HG02763 (cell line): ENCODE results near the gene RIMS4.
"Not testable (repeated sequence)": the region's sequence is repeated elsewhere in the genome, so short reads cannot be mapped to it uniquely, and the experiment has no call there.

Experiments used
- ATAC-seq: cut with Tn5 transposase; IDR thresholded peaks from one replicate; pipeline ENCODE4 v1.9.1; 2021; ENCODE audit warnings: mild to moderate bottlenecking, moderate library complexity; ENCODE audit not compliant: unreplicated experiment

RIMS4 gene

DNA sequence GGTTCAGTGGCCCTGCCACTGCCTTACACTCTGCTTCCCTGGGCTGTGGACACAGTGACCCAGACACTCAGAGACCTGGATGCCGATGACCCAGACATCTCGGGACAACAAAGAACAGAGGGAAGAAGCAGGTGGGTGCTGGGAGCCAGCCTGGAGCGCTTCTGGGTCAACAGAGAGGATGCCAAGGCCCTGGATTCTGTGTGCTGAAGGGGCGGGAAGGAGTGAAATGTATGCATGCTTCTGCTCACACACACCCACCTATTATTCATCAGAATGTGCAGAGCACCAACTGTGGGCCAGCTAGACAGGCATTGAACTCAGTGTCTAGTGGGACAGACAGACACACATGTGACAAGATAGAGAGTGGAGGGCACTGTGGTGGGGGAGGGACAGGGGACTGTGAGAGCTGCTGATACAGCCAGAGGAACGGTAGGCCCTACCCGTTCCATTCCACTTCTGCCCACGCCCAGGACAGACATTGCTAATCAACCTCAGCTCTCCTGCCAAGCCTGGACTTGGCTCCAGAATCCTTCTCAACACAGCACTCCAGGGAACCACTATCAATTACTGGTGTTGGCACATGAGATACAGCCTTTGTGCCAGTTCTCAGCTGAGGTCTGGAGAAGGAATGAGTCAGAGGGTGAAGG lies 44.5 kb downstream of the RIMS4 start:
- no peak for ATAC-seq

DNA sequence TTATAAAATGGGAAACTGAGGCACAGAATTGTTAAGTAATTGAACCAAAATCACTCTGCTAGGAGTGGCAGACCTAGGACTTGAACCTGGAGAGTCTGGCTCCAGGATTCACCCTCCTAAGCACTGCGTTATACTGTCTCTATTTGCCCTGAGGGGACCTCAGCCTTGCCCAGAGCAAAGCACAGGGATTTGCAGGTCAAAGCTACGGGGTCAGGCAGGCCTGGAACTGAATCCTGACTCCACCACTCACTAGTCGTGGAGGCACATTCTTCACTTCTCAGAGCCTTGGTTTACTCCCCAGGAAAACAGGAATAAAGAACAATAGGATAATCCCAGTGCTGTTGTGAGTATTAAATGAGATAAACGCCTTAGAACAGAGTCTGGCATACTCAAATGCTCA lies 45.3 kb downstream of the RIMS4 start:
- no peak for ATAC-seq

DNA sequence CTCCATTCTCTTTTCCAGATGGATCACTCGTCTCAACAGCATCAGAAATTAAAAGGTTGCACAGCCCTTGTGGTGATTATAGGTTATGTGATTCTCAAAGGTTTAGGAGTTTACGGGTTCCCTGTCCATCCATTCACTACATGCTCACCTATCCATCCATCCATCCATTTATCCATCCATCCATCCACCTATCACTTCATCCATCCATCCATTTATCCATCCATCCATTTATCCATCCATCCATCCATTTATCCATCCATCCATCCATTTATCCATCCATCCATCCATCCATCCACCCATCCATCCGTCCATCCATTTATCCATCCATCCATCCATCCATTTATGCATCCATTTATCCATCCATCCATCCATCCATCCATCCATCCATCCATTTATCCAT lies 46.5 kb downstream of the RIMS4 start:
- not testable (repeated sequence) for ATAC-seq

DNA sequence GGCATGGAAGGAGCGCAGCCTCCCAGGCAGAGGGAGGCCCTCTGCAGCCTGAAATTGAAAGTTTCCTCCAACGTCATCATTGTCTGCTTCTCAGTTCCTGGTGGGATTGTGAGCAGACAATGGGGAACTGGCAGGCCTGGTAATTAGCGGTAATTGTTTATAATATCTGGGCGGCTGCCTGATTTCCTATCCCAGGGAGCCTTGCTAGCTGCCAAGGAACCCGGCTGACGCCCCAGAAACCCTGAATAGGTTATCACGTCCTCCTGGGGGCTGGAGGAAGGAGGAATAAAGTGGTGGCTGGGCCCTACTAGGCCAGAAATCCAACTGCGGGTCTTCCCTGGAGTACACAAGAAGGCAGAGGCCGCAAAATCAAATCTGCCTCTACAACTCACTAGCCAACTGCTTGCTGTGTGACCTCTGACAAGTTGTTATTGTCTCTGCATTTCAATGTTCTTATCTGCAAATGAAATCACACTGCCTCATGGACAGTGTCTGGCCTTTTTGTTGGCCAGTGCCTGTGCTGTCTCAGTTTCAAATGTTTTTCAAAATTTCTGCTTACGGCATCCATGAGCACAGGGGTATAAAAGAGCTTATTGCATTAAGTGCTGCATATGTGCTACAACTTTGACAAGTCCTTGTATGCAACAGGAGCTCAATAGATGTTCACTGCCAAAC lies 47.7 kb downstream of the RIMS4 start:
- ATAC-seq: no peak

DNA sequence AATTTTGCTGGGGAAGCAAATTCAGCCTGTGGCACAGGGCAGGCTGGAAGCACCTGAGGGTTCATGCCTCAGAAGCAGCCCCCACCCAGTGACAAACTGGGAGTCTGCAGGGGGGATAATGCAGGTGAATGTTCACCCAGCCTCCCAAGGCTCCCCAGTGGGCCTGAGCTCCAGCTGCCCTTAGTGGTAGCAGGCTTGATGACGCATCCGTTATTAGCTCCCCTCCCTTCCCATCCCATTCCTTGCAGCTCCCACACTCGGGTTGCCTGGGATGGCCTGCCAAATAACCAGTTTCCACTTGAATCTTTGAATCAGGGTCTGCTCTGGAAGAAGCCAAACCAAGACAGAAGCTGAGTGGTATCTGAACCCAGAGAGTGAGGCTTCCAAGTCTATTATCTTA lies 48.9 kb downstream of the RIMS4 start:
- no peak for ATAC-seq

DNA sequence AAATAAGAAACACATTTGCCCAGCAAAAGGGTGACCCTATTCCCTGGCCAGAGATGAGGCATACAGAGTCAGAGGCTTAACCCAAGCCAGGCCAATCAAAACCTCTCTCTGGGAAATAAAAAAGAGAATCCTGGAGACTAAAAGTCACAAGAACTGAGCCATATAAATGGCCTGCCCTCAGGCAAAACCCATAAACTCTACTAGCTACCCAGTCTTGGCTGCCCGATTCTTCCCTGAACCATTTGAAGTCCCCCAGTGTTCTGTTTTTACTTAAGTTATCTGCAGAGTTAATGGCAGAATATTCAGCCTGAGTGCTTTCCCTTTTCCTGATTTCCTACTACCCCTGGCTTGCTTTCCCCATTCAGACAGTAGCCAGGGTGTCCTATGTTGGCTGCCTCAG lies 50.8 kb downstream of the RIMS4 start:
- no peak for ATAC-seq

DNA sequence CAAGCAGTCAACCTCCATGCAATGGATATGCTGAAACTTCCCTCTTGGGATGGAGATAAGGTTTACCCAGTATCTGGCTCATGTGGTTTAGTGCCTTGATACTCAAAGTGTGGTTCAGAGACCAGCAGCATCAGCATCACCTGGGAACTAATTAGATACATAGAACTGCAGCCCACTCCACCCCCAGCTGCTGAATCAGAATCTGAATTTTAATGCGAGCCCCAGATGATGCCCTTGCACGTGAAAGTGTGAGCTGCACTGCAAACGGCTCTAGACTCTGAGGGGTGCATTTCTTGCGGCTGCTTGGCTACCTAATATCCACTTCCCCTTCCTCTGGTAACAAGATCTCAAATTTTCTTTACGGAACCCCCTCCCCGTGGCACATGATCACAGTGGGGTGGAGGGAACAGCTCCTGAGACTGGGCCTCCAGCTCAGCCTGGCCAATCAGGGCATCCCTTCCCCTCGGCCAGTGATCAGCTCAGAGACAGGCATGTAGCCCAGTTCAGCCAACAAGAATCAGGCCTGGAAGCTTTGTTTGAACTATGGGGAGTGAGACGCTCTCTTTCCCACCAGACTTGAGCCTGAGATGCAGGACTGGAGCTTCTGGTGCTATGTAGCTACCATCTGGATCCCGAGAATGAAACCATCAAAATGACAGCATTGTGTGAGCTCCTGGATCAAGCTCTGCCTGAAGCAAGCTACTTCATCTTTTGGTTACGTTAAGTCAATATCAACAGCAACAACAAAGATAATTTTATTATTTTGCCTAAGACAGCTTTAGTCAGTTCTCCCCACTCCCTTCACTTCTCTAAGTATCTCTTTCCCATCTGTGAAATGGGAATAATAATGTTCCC lies 51.9 kb downstream of the RIMS4 start:
- ATAC-seq: no peak

DNA sequence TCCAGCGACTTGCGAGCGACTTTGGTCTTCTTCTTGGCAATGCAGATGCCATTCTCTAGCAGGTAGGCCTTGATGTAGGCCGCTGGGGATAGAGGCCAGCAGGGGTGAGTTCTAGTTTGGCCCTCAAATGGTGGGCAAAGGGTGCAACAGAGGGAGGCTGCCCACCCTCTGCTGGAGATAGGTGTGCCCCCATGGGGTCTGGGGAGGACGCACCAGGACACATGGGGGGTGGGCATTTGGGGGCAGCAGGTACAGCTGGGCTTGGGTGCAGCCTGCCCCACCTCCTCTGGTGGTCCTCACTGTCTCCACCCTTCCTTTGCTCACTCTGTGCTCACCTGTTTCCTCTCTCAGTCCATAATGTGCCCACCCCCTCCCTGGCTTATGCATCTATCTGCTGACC lies 53.4 kb downstream of the RIMS4 start:
- no peak for ATAC-seq

DNA sequence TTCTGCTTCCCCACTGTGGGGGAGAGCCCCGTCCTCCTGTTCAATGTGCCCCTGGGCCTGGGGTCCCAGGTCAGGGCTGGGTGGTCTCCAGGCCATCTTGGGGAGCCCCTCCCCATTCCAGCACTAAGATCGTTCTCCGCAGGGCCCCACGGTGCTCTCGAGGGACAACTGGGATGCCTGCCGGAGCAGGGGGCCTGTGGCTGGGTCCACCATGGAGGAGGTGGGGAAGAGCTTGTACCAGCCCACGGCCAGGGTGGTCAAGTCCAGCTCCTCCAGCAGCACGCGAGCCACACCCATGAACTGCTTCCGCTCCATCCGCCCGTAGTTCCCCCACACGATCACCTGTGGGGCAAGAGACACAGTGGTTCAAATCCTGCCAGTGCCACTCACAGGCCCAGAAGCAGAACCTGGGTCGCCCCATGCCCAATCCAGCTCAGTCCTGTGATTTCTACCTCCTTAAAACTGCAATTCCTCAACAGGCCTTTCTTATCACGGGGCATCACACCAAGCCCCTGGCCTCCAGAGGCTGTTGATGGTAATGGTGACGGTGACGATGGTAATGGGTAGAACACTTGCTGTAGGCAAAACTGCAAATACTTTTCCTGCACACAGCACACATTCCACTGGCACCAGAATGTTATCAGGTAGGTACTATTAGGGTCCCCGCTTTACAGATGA lies 54.2 kb downstream of the RIMS4 start:
- no peak for ATAC-seq

DNA sequence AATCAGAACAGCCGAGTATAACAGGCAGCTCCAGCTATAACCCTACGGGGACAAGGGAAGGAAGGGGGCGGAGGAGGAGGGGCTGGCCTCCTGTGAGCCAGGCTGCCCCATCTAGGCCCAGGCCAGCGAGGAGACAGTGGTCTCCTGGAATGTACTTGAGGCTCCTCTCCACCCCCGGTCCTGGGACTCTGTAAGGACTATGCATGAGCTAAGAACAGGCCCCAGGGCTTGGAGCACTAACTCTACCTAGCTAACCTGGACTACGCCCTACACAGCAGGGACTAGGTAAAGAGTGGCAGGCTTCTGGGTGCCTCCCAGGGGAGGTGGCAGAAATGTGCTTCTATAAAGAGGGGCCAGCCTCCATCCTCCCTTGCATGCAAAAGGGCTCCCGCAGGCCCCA lies 55.8 kb downstream of the RIMS4 start:
- ATAC-seq: no peak

DNA sequence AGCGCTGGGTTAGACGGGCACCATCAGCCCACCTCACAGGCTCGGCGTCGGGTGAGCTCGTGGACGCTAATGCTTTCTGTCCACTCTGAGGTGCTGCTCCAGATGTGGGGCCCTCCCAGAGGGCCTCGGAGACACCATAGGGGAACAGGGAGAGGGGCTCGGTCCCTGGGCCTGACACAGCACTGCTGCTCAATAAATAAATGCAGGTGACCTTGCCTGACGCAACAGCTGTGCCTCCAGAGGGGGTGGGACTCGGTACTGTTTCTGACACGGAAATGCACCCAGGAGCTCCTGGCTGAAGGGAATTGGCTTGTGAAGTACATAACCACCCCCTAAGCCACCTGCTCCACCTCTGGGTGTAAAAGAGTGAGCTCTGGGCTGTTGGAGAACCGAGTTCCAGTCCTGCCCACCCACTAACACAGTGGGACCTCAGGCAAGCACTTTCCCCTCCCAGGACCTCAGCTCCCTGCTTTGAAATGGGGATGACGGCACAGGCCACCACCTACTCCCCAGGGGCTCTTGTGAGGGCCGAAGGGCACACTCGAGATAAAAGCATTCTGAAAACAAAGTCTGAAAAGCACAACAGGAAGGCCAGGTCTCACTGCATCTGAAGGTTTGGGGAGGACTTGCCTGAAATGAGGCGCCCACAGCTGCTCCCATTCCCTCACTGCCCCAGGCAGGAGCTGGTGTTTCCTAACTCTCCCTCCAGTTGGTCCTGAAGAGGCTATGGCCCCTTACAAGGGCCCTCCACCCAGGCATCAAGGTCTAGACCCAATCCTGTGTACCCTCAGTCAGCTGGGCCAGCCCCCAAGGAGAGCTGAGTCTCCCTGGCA lies 58.0 kb downstream of the RIMS4 start:
- ATAC-seq: no peak

DNA sequence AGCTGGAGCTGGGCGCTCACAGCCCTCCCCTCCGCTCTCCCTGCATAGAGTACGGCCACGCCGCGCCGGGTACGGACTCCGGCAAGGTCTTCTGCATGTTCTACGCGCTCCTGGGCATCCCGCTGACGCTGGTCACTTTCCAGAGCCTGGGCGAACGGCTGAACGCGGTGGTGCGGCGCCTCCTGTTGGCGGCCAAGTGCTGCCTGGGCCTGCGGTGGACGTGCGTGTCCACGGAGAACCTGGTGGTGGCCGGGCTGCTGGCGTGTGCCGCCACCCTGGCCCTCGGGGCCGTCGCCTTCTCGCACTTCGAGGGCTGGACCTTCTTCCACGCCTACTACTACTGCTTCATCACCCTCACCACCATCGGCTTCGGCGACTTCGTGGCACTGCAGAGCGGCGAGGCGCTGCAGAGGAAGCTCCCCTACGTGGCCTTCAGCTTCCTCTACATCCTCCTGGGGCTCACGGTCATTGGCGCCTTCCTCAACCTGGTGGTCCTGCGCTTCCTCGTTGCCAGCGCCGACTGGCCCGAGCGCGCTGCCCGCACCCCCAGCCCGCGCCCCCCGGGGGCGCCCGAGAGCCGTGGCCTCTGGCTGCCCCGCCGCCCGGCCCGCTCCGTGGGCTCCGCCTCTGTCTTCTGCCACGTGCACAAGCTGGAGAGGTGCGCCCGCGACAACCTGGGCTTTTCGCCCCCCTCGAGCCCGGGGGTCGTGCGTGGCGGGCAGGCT lies 60.1 kb downstream of the RIMS4 start:
- ATAC-seq: no peak

DNA sequence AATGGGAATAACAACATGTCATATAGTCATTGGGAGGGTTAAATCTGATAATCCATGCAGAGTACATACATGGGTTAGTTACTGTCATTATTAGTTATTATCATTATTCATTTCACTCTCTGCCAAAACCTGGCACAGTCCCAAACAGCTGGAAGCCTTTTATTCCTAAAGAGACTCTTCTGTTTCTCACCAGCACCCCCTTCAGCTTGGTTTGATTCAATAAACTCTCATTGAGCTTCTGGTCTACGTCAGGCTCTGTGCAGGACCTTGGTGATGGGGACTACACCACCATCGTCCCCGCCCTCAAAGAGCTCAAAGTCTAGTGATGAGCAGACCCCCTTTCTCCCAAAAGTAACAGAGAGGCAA lies 62.4 kb downstream of the RIMS4 start:
- no peak for ATAC-seq

DNA sequence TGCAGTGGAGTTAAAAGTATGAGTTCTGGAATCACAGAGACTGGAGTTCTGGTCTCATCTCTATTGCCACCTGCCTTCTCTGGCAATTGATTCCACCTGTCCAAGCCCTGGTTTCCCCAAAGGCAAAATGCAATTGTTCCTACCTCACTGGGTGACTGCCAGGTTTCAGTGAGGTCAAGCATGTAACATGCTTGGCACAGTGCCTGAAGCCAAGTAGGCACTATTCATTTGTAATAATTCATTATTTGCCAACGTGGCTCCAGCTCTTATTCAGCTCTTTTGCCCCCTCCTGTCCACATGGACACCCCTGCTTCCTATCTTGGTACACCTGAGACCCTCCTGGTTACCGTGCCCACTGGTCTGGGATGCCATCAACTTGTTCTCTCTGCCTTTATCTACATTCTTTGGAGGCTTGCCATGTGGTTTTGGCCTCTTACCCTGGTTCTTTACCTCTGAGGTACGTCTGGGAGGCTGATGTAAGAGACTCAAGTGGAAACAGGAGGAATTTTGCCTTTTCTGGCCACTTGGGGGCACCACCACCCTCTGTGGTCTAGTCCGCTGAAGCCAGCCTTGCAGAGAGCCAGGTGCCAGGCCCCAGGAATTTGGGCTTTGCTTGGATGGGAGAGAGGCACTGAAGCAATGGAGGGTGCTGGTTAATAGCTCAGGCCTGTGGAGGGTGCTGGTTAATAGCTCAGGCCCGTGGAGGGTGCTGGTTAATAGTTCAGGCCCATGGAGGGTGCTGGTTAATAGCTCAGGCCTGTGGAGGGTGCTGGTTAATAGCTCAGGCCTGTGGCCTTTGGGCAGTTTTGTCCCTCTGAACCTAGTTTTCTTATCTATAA lies 63.0 kb downstream of the RIMS4 start:
- ATAC-seq: no peak

DNA sequence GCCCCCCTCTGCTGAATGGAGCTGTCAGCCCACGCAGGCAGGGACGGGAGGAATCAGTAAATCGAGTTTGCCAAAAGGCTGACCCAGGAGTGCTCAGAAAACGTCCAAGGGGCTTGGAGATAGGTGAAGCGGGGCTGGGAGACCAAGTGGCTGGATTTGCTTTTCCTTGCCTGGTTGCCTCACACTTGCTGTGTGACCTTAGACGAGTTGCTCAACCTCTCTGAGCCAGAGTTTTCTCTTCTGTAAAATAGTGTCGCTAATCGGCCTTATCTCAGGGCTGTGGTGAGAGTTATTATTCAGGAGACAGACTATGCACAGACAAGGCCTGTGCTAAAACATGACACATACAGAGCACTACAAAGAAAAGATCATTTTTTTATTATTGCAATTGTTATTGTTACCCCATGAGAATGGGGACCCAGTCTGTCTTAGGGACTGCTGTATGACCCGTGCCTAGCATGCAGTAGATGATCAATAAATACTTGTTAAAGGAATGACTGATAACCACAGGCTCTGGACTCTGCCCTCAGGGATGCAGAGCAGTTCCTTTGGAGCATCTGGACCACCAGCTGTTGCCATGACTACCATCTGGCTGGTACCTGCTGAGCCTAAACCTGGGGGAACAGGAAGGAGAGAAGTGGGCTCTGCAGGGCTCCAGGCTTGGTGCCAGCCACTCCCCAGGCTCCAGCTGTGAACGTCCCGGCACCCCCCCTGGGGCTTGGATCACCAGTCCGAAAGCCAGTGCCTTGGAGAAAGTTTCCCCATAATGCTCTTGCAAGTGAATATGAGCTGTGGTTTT lies 63.8 kb downstream of the RIMS4 start:
- ATAC-seq: no peak

DNA sequence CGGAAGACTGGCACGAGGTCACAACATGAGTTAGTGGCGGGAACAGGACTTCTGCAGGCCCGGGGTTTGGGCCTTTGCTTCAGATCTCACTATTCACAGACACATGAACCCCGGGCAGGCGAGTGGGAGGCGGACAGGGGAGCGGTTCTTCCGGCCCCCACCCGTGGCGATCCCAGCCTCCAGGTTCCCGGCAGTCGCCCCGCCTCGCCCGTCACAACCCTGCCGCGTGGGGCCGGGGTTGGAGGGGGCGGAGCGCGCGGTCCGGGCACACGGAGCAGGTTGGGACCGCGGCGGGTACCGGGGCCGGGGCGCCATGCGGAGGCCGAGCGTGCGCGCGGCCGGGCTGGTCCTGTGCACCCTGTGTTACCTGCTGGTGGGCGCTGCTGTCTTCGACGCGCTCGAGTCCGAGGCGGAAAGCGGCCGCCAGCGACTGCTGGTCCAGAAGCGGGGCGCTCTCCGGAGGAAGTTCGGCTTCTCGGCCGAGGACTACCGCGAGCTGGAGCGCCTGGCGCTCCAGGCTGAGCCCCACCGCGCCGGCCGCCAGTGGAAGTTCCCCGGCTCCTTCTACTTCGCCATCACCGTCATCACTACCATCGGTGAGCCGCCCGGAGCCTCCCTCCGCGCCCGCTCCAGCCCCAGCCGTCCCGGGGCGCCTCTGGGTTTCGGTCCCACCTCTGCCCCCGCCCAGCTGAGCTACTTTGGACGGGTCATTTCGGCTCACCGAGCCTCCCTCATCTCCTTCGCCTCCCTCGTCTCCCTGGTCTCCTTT lies 64.6 kb downstream of the RIMS4 start, which contains the start of gene KCNK15:
Gene KCNK15, plus strand, starts transcription at position 268 of the 769 bp plus-strand sequence. Its CDS starts 46 bp downstream, at position 314.
- ATAC-seq: no peak

DNA sequence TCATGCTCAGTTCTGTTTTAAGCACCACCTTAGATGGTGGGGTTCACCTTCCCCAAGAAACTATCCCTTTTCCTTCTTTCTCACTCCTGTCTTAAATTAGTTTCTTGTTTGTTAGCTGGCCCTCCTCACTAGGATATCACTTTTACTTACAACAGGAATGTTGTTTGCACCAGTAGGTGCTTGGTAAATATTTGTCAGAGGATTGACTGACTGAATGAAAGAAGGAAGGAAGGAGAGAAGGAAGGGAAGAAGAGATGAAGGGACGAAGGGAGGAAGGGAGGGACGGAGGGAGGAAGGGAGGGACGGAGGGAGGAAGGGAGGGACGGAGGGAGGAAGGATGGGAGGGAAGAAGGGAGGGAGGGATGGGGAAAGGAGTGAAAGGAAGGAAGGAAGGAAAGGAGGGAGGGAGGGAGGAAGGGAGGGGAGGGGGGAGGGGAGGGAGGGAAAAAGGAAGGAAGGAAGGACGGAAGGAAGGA lies 65.2 kb downstream of the RIMS4 start:
- ATAC-seq: no peak
